CD4-positive, CD25-positive, alpha-beta regulatory T cell (primary cell): ENCODE results near the gene MEGF10. TPM values are rescaled to one million over a fixed set of nuclear protein-coding genes. Genes with fewer than 3 reads are reported as not detected.

Experiments used
- ATAC-seq, 2 donors: fragments of 150-1000 bp; cut with Tn5 transposase; one replicate each; pipeline ENCODE4 v1.10.0; 2021; ENCODE audit warnings: low read depth in 2 of 2, moderate number of reproducible peaks in 2 of 2, moderate library complexity in 1 of 2
- DNase-seq, 3 donors: peaks; one replicate each; pipeline versions ENCODE4 v3.0.0 to v3.0.0-alpha.2; 2012 to 2022; ENCODE audit warnings: mixed read lengths in 1 of 3
- H3K27ac ChIP-seq: one replicate; pipeline ENCODE4 v1.7.0; 2013; ENCODE audit warnings: mild to moderate bottlenecking, low read length; ENCODE audit not compliant: insufficient read depth, poor library complexity, severe bottlenecking
- H3K27me3 ChIP-seq: one replicate; pipeline ENCODE4 v1.7.0; 2013; ENCODE audit warnings: low read length; ENCODE audit not compliant: control insufficient read depth, insufficient read depth
- H3K36me3 ChIP-seq: one replicate; pipeline ENCODE4 v1.7.0; 2013; ENCODE audit warnings: mild to moderate bottlenecking, low read length, moderate library complexity; ENCODE audit not compliant: control insufficient read depth, insufficient read depth
- H3K4me1 ChIP-seq: 2 replicates; pipeline ENCODE4 v1.7.0; 2013; ENCODE audit warnings: mild to moderate bottlenecking, low read length; ENCODE audit not compliant: insufficient read depth, control insufficient read depth, poor library complexity, severe bottlenecking
- H3K4me3 ChIP-seq: one replicate; pipeline ENCODE4 v1.7.0; 2013; ENCODE audit warnings: low read depth, mild to moderate bottlenecking, low read length, moderate library complexity
- H3K9me3 ChIP-seq, 2 experiments: 1 replicate in 1 of 2; 2 replicates in 1 of 2; pipeline ENCODE4 v1.7.0; 2013; ENCODE audit warnings: low read length in 2 of 2, mild to moderate bottlenecking in 1 of 2, moderate library complexity in 1 of 2; ENCODE audit not compliant: control insufficient read depth in 2 of 2
- H3K27ac Mint-ChIP-seq, 3 donors: one replicate each; pipeline ENCODE4 v1.8.0; 2020 to 2022; ENCODE audit warnings: mild to moderate bottlenecking in 3 of 3, mixed read lengths in 3 of 3, moderate library complexity in 2 of 3
- H3K27me3 Mint-ChIP-seq: one replicate; pipeline ENCODE4 v1.8.0; 2022; ENCODE audit warnings: mild to moderate bottlenecking, mixed read lengths
- H3K36me3 Mint-ChIP-seq: one replicate; pipeline ENCODE4 v1.8.0; 2020; ENCODE audit warnings: mixed read lengths
- H3K4me1 Mint-ChIP-seq, 4 donors: one replicate each; pipeline ENCODE4 v1.8.0; 2020 to 2022; ENCODE audit warnings: mixed read lengths in 4 of 4, mild to moderate bottlenecking in 1 of 4
- H3K4me3 Mint-ChIP-seq, 4 donors: one replicate each; pipeline ENCODE4 v1.8.0; 2020 to 2022; ENCODE audit warnings: mild to moderate bottlenecking in 4 of 4, mixed read lengths in 4 of 4, moderate library complexity in 3 of 4
- H3K9me3 Mint-ChIP-seq, 7 donors: one replicate each; pipeline ENCODE4 v1.8.0; 2020 to 2022; ENCODE audit warnings: mixed read lengths in 7 of 7, mild to moderate bottlenecking in 3 of 7, moderate library complexity in 2 of 7
- polyA plus RNA-seq, 4 donors: library from polyadenylated mRNA; unstranded; fragments of 300-500 nt; fragmentation: Illumina TruSeq; gene quantifications; one replicate each; pipeline ENCODE4 v1.2.3, GENCODE V29; 2021
- total RNA-seq: library from RNA; stranded (reverse); gene quantifications from one replicate; pipeline ENCODE4 v1.2.3, GENCODE V29; 2022

The MEGF10 gene
- total and polyA plus RNA-seq, 5 donors from 2014 or later: 0.09 to 0.30 TPM; not detected in 3

DNA sequence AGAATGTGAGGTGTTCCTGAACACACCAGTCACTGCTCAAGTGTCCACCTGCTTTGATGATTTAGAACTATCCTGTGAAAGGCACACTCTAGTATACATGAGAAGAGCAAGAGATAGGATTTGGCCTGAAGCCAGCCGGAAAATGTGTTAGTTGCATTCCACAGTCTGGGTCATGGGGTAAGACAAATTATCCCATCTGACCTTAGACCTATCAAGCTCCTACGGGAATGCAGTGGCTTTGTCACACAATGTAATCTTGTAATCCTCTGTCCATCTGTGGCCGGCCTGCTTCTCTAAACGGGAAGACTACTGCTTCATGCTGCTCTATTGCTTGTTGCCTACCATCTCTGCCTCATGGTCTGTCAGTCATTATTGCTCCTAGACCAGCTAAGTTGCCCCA is 134.4 kb downstream of the MEGF10 start:
- H3K4me3 ChIP-seq: no peak overlapping the region
- H3K27me3 ChIP-seq: peaks cover 6% of the 10 kb centered on the region
- DNase-seq: no peak
- H3K27ac Mint-ChIP-seq: no peak overlapping the region
- peaks cover 0 to 1% (median 0%) of the 10 kb centered on the region in 7 donors for H3K9me3 Mint-ChIP-seq
- no peaks in the 10 kb centered on the region for H3K36me3 ChIP-seq
- no peak overlapping the region for H3K4me3 Mint-ChIP-seq
- H3K27ac ChIP-seq: no peak overlapping the region
- no peaks in the 10 kb centered on the region for H3K4me1 ChIP-seq
- no peaks in the 10 kb centered on the region for H3K27me3 Mint-ChIP-seq
- ATAC-seq: no peak
- H3K36me3 Mint-ChIP-seq: no peaks in the 10 kb centered on the region
- no peaks in the 10 kb centered on the region for H3K9me3 ChIP-seq
- no peaks in the 10 kb centered on the region for H3K4me1 Mint-ChIP-seq

GRCh38 chr5:127425868-127426267 is 135.3 kb downstream of the MEGF10 start:
- H3K27me3 ChIP-seq: peaks cover 6% of the 10 kb centered on the region
- H3K4me1 Mint-ChIP-seq: no peaks in the 10 kb centered on the region
- no peak for DNase-seq
- H3K4me3 Mint-ChIP-seq: no peak overlapping the region
- no peaks in the 10 kb centered on the region for H3K36me3 Mint-ChIP-seq
- H3K9me3 Mint-ChIP-seq: no peaks in the 10 kb centered on the region
- H3K36me3 ChIP-seq: no peaks in the 10 kb centered on the region
- no peaks in the 10 kb centered on the region for H3K9me3 ChIP-seq
- no peak overlapping the region for H3K27ac ChIP-seq
- no peaks in the 10 kb centered on the region for H3K4me1 ChIP-seq
- no peak overlapping the region for H3K27ac Mint-ChIP-seq
- no peaks in the 10 kb centered on the region for H3K27me3 Mint-ChIP-seq
- ATAC-seq: no peak
- no peak overlapping the region for H3K4me3 ChIP-seq

DNA sequence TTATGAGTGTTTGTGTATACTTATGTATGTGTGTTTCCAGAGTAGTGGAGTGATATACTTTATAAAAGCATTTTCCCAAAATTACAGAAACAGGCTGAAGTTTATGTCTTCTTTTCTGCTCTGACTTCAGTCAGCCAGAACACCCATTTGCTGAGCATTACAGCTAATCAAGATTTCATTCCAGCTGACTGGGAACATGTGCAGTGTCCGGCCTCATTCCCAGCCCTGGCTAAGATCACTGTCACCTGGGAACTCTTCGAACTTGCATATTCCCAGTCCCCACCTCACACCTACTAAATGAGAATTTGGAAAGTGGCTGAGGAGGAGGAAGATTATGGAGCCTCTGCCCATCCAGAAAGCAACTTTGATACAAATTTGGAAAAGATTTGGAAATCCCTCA is 136.1 kb downstream of the MEGF10 start:
- Mint-ChIP-seq H3K27me3 (no peaks in the 10 kb centered on the region), H3K27ac (no peak overlapping the region), H3K4me1 (no peaks in the 10 kb centered on the region), H3K4me3 (no peak overlapping the region), H3K36me3 (no peaks in the 10 kb centered on the region), H3K9me3 (no peaks in the 10 kb centered on the region)
- Histone ChIP-seq H3K4me3 (no peak overlapping the region), H3K27me3 (peaks cover 6% of the 10 kb centered on the region), H3K36me3 (no peaks in the 10 kb centered on the region), H3K4me1 (no peaks in the 10 kb centered on the region), H3K9me3 (no peaks in the 10 kb centered on the region), H3K27ac (no peak overlapping the region)
- DNase-seq: no peak
- no peak for ATAC-seq

GRCh38 chr5:127428276-127428675 is 137.7 kb downstream of the MEGF10 start:
- Mint-ChIP-seq H3K9me3 (no peaks in the 10 kb centered on the region), H3K27me3 (no peaks in the 10 kb centered on the region), H3K27ac (no peak overlapping the region), H3K4me3 (no peak overlapping the region), H3K4me1 (no peaks in the 10 kb centered on the region), H3K36me3 (no peaks in the 10 kb centered on the region)
- Histone ChIP-seq H3K9me3 (no peaks in the 10 kb centered on the region), H3K36me3 (no peaks in the 10 kb centered on the region), H3K4me3 (no peak overlapping the region), H3K27ac (no peak overlapping the region), H3K27me3 (peaks cover 6% of the 10 kb centered on the region), H3K4me1 (no peaks in the 10 kb centered on the region)
- ATAC-seq: no peak
- DNase-seq: no peak

DNA sequence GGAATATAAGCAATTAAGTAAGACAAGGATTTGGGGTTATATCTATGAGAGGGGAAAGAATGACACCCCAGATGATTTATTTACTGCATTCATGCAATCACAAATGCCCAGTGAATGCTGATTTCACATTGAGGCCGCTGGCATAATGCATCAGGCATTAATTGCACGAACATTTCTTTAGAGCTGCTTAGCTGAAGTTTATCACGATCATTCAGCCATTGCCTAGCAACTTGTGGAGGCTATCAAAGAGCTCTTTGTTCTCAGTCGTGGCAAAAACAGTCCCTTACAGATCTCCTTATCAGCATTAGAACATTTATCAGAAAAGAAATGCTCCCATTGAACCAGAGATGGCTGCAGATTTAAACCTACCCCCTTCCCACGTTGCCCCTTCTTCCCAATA is 138.2 kb downstream of the MEGF10 start:
- Mint-ChIP-seq H3K27me3 (no peaks in the 10 kb centered on the region), H3K36me3 (no peaks in the 10 kb centered on the region), H3K27ac (no peak overlapping the region), H3K4me1 (no peaks in the 10 kb centered on the region), H3K4me3 (no peak overlapping the region), H3K9me3 (no peaks in the 10 kb centered on the region)
- no peaks in the 10 kb centered on the region for H3K9me3 ChIP-seq
- ATAC-seq (no peak), DNase-seq (no peak)
- H3K36me3 ChIP-seq: no peaks in the 10 kb centered on the region
- no peaks in the 10 kb centered on the region for H3K4me1 ChIP-seq
- no peak overlapping the region for H3K4me3 ChIP-seq
- H3K27me3 ChIP-seq: peaks cover 6% of the 10 kb centered on the region
- no peak overlapping the region for H3K27ac ChIP-seq

DNA sequence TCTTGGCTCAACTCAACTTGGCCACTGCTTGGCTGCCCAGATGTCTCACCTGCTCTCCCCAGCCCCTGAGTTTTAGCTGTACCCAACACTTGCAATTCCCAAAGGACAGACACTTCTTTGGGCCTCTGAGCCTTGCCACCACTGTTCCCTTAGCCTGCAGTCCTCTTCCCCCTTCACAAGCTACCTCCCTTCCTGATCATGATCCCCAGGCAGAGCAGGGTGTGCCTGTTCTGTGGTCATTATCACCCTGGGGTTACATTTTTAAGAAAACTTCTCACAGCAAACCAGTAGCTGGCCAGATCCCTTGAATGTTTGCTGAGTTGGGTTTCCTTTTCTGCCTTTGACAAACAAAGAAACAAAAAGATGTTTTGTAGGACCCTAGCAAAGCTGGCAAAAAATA is 139.3 kb downstream of the MEGF10 start:
- Mint-ChIP-seq H3K36me3 (no peaks in the 10 kb centered on the region), H3K4me1 (no peaks in the 10 kb centered on the region), H3K27ac (no peak overlapping the region), H3K27me3 (no peaks in the 10 kb centered on the region), H3K9me3 (no peaks in the 10 kb centered on the region), H3K4me3 (no peak overlapping the region)
- H3K27ac ChIP-seq: no peak overlapping the region
- no peaks in the 10 kb centered on the region for H3K9me3 ChIP-seq
- H3K4me3 ChIP-seq: no peak overlapping the region
- peaks cover 6% of the 10 kb centered on the region for H3K27me3 ChIP-seq
- H3K36me3 ChIP-seq: no peaks in the 10 kb centered on the region
- H3K4me1 ChIP-seq: no peaks in the 10 kb centered on the region
- no peak for ATAC-seq
- no peak for DNase-seq

DNA sequence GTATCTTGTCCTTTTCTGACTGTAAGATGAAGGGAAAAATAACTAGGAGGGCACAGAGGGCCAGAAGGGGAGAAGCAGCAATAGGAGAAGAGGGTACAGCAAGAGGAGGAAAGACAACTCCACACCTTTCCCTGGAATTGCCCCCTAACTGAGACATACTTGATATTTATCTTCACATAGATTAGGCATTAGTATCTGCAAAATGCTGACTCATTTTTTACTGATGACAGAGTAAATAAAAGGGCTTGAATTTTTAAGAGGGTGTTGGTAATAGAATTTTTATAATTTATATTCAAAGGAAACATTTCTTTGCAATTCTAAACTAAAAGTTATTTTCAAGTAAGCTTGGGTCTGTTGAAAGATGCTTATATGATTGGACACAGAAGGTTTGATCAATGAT is 140.0 kb downstream of the MEGF10 start:
- Histone ChIP-seq H3K9me3 (no peaks in the 10 kb centered on the region), H3K27me3 (no peaks in the 10 kb centered on the region), H3K4me1 (no peaks in the 10 kb centered on the region), H3K27ac (no peak overlapping the region), H3K36me3 (no peaks in the 10 kb centered on the region), H3K4me3 (no peak overlapping the region)
- Mint-ChIP-seq H3K9me3 (no peaks in the 10 kb centered on the region), H3K4me1 (no peaks in the 10 kb centered on the region), H3K4me3 (no peak overlapping the region), H3K27ac (no peak overlapping the region), H3K27me3 (no peaks in the 10 kb centered on the region), H3K36me3 (no peaks in the 10 kb centered on the region)
- ATAC-seq (no peak), DNase-seq (no peak)

- Mint-ChIP-seq H3K36me3 (no peaks in the 10 kb centered on the region), H3K27me3 (peaks cover 6% of the 10 kb centered on the region), H3K4me3 (no peak overlapping the region), H3K4me1 (no peaks in the 10 kb centered on the region), H3K27ac (no peak overlapping the region), H3K9me3 (no peaks in the 10 kb centered on the region)
- H3K27ac ChIP-seq: no peak overlapping the region
- H3K27me3 ChIP-seq: no peaks in the 10 kb centered on the region
- H3K4me1 ChIP-seq: no peaks in the 10 kb centered on the region
- H3K4me3 ChIP-seq: no peak overlapping the region
- H3K9me3 ChIP-seq: no peaks in the 10 kb centered on the region
- DNase-seq: no peak
- H3K36me3 ChIP-seq: no peaks in the 10 kb centered on the region
- ATAC-seq: no peak
These were observed 141.5 kb downstream of the MEGF10 start for GRCh38 chr5:127431977-127432585.
